GM23338 (cell line): ENCODE data around the gene OBSCN. TPM values are rescaled to one million over a fixed set of nuclear protein-coding genes. Genes with fewer than 3 reads are reported as not detected.

Experiments used
- ATAC-seq: fragments of 200-7000 bp; cut with Tn5 transposase; 3 replicates; pipeline ENCODE4 v1.9.1; 2020
- DNase-seq: peaks from one replicate; pipeline ENCODE4 v3.0.0-alpha.2; 2015; ENCODE audit warnings: low spot score
- H2AFZ ChIP-seq: fragments of 200-600 bp; sonication (generic); 2 replicates; pipeline ENCODE4 v1.8.0; 2016; ENCODE audit warnings: antibody characterized with exemption, mild to moderate bottlenecking, moderate library complexity
- H3F3A ChIP-seq: fragments of 200-600 bp; sonication (generic); replicated peaks from 2 replicates; pipeline ENCODE4 v1.8.0; 2017; ENCODE audit warnings: antibody characterized with exemption, mixed run types, low read depth
- H3K27ac ChIP-seq: fragments of 200-600 bp; sonication (generic); 2 replicates; pipeline ENCODE4 v1.6.1; 2016; ENCODE audit warnings: low read depth
- H3K27me3 ChIP-seq: fragments of 200-600 bp; sonication (generic); 2 replicates; pipeline ENCODE4 v1.8.0; 2016; ENCODE audit warnings: mild to moderate bottlenecking, mixed run types, moderate library complexity; ENCODE audit not compliant: insufficient read depth
- H3K36me3 ChIP-seq: fragments of 200-600 bp; sonication (generic); 2 replicates; pipeline ENCODE4 v1.8.0; 2016; ENCODE audit warnings: mild to moderate bottlenecking; ENCODE audit not compliant: insufficient read depth
- H3K4me1 ChIP-seq: fragments of 200-600 bp; sonication (generic); 2 replicates; pipeline ENCODE4 v1.8.0; 2016; ENCODE audit warnings: mild to moderate bottlenecking, moderate library complexity; ENCODE audit not compliant: insufficient read depth
- H3K4me2 ChIP-seq: fragments of 200-600 bp; sonication (generic); 2 replicates; pipeline ENCODE4 v1.7.1; 2017; ENCODE audit warnings: mixed run types
- H3K4me3 ChIP-seq: fragments of 200-600 bp; sonication (generic); 2 replicates; pipeline ENCODE4 v1.6.1; 2016; ENCODE audit warnings: mixed run types
- H3K79me2 ChIP-seq: fragments of 200-600 bp; sonication (generic); replicated peaks from 2 replicates; pipeline ENCODE4 v1.8.0; 2017; ENCODE audit warnings: mild to moderate bottlenecking; ENCODE audit not compliant: insufficient read depth
- H3K9me2 ChIP-seq: fragments of 200-600 bp; sonication (generic); 2 replicates; pipeline ENCODE4 v1.8.0; 2017; ENCODE audit not compliant: insufficient read depth
- H4K20me1 ChIP-seq: fragments of 200-600 bp; sonication (generic); replicated peaks from 2 replicates; pipeline ENCODE4 v1.8.0; 2017; ENCODE audit warnings: mild to moderate bottlenecking; ENCODE audit not compliant: insufficient read depth
- H3K27ac Mint-ChIP-seq: 2 replicates; pipeline ENCODE4 v1.8.0; 2020; ENCODE audit warnings: inconsistent platforms, mild to moderate bottlenecking, moderate library complexity, mixed read lengths
- H3K27me3 Mint-ChIP-seq: 3 replicates; pipeline ENCODE4 v1.8.0; 2022; ENCODE audit warnings: low read depth, mild to moderate bottlenecking, moderate library complexity, mixed read lengths, inconsistent platforms; ENCODE audit not compliant: insufficient read depth, poor library complexity
- H3K36me3 Mint-ChIP-seq: 3 replicates; pipeline ENCODE4 v1.8.0; 2021; ENCODE audit warnings: low read depth, mild to moderate bottlenecking, inconsistent platforms, moderate library complexity, mixed read lengths
- H3K4me1 Mint-ChIP-seq: 3 replicates; pipeline ENCODE4 v1.8.0; 2020; ENCODE audit warnings: mild to moderate bottlenecking, inconsistent platforms, mixed read lengths
- H3K4me3 Mint-ChIP-seq: 3 replicates; pipeline ENCODE4 v1.8.0; 2021; ENCODE audit warnings: moderate library complexity, mild to moderate bottlenecking, inconsistent platforms, mixed read lengths
- H3K9me3 Mint-ChIP-seq: 3 replicates; pipeline ENCODE4 v1.8.0; 2020; ENCODE audit warnings: moderate library complexity, mild to moderate bottlenecking, inconsistent platforms, mixed read lengths
- CREB1 ChIP-seq: fragments of 250-450 bp; sonication (Bioruptor Pico); IDR thresholded peaks from 2 replicates; pipeline ENCODE4 v1.5.0; 2020; ENCODE audit warnings: low read depth, mild to moderate bottlenecking, moderate library complexity
- JUNB ChIP-seq: IDR thresholded peaks from one replicate; pipeline ENCODE4 v1.6.1; 2016; ENCODE audit warnings: antibody characterized with exemption; ENCODE audit not compliant: unreplicated experiment
- STAT1 ChIP-seq: IDR thresholded peaks from one replicate; pipeline ENCODE4 v1.6.1; 2016; ENCODE audit warnings: antibody characterized with exemption; ENCODE audit not compliant: unreplicated experiment
- polyA plus RNA-seq: library from polyadenylated mRNA; unstranded; fragments of >200 nt; fragmentation: Nextera tagmentation; extraction: Ambion mirVana; gene quantifications from 2 replicates; pipeline ENCODE4 v1.2.1, GENCODE V29; 2016
- total RNA-seq: library from RNA; depleted of rRNA; stranded (reverse); fragments of >200 nt; shearing (Covaris generic); gene quantifications from 2 replicates; pipeline ENCODE4 v1.2.3, GENCODE V29; 2014
- TF ChIP-seq, protein P1 (sequence below): fragments of 250-450 bp; sonication (Bioruptor Pico); IDR thresholded peaks from 2 replicates; pipeline ENCODE4 v1.5.0; 2020; ENCODE audit warnings: mild to moderate bottlenecking, moderate library complexity

OBSCN gene
- total and polyA plus RNA-seq, 2 experiments from 2014 or later, result 8.4 to 38.5 TPM

DNA sequence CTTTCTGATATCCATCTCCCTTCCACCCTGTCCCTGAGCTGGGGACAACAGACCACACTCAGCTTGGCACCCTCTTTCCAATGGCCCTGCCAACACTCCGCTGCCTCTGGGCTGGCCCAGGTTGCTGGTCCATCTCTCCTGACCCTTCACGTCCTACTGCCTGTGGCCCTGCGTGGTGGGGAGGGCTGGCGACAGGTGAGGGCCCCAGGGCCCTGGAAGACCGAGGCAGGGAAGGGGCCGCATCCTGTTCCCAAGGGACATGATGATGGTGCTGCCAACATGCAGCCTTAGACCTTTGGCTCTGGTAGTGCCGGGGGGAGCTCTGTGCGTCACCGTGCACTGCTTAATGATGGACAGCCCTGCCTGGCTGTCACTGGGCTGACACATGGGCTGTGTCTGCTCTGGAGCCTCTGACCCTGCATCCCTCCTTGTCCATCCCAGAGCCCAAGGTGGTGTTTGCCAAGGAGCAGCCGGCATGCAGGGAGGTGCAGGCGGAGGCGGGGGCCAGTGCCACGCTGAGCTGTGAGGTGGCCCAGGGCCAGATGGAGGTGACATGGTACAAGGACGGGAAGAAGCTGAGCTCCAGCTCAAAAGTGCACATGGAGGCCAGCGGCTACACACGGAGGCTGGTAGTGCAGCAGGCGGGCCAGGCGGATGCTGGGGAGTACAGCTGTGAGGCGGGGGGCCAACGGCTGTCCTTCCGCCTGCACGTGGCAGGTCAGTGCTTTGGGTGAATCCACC, 65.2 kb downstream of the OBSCN start:
- no peaks in the 10 kb centered on the region for H4K20me1 ChIP-seq
- no peak for TF ChIP-seq STAT1
- TF ChIP-seq CREB1 (CRISPR knock-in tag), result no peak
- TF ChIP-seq, protein P1, sequence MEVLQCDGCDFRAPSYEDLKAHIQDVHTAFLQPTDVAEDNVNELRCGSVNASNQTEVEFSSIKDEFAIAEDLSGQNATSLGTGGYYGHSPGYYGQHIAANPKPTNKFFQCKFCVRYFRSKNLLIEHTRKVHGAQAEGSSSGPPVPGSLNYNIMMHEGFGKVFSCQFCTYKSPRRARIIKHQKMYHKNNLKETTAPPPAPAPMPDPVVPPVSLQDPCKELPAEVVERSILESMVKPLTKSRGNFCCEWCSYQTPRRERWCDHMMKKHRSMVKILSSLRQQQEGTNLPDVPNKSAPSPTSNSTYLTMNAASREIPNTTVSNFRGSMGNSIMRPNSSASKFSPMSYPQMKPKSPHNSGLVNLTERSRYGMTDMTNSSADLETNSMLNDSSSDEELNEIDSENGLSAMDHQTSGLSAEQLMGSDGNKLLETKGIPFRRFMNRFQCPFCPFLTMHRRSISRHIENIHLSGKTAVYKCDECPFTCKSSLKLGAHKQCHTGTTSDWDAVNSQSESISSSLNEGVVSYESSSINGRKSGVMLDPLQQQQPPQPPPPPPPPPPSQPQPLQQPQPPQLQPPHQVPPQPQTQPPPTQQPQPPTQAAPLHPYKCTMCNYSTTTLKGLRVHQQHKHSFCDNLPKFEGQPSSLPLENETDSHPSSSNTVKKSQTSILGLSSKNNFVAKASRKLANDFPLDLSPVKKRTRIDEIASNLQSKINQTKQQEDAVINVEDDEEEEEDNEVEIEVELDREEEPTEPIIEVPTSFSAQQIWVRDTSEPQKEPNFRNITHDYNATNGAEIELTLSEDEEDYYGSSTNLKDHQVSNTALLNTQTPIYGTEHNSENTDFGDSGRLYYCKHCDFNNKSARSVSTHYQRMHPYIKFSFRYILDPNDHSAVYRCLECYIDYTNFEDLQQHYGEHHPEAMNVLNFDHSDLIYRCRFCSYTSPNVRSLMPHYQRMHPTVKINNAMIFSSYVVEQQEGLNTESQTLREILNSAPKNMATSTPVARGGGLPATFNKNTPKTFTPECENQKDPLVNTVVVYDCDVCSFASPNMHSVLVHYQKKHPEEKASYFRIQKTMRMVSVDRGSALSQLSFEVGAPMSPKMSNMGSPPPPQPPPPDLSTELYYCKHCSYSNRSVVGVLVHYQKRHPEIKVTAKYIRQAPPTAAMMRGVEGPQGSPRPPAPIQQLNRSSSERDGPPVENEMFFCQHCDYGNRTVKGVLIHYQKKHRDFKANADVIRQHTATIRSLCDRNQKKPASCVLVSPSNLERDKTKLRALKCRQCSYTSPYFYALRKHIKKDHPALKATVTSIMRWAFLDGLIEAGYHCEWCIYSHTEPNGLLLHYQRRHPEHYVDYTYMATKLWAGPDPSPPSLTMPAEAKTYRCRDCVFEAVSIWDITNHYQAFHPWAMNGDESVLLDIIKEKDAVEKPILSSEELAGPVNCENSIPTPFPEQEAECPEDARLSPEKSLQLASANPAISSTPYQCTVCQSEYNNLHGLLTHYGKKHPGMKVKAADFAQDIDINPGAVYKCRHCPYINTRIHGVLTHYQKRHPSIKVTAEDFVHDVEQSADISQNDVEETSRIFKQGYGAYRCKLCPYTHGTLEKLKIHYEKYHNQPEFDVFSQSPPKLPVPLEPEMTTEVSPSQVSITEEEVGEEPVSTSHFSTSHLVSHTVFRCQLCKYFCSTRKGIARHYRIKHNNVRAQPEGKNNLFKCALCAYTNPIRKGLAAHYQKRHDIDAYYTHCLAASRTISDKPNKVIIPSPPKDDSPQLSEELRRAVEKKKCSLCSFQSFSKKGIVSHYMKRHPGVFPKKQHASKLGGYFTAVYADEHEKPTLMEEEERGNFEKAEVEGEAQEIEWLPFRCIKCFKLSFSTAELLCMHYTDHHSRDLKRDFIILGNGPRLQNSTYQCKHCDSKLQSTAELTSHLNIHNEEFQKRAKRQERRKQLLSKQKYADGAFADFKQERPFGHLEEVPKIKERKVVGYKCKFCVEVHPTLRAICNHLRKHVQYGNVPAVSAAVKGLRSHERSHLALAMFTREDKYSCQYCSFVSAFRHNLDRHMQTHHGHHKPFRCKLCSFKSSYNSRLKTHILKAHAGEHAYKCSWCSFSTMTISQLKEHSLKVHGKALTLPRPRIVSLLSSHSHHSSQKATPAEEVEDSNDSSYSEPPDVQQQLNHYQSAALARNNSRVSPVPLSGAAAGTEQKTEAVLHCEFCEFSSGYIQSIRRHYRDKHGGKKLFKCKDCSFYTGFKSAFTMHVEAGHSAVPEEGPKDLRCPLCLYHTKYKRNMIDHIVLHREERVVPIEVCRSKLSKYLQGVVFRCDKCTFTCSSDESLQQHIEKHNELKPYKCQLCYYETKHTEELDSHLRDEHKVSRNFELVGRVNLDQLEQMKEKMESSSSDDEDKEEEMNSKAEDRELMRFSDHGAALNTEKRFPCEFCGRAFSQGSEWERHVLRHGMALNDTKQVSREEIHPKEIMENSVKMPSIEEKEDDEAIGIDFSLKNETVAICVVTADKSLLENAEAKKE (CRISPR knock-in tag), result no peak
- TF ChIP-seq JUNB, result no peak
- Mint-ChIP-seq H3K27me3 (peaks cover 19% of the 10 kb centered on the region), H3K9me3 (no peaks in the 10 kb centered on the region), H3K36me3 (no peaks in the 10 kb centered on the region), H3K4me3 (no peak overlapping the region), H3K4me1 (peaks cover 4% of the 10 kb centered on the region; the same call in 1 of the 3 replicates), H3K27ac (no peak overlapping the region)
- peaks cover 11% of the 10 kb centered on the region; the same call in 1 of the 2 replicates for H3K27me3 ChIP-seq
- H3K4me1 ChIP-seq, result no peaks in the 10 kb centered on the region
- DNase-seq, result no peak
- H3K4me2 ChIP-seq, result no peak overlapping the region
- H3K9me2 ChIP-seq, result no peaks in the 10 kb centered on the region
- no peak overlapping the region for H3K4me3 ChIP-seq
- H2AFZ ChIP-seq, result no peak overlapping the region
- no peaks in the 10 kb centered on the region for H3K36me3 ChIP-seq
- H3K79me2 ChIP-seq, result no peaks in the 10 kb centered on the region
- no peak overlapping the region for H3K27ac ChIP-seq
- no peak for ATAC-seq
- 0 out of 2 replicates have a peak, but pooled peaks cover 6% of the 10 kb centered on the region for H3F3A ChIP-seq
